ENCODE data around the gene BDKRB2. TPM values are rescaled to one million over a fixed set of nuclear protein-coding genes. Genes with fewer than 3 reads are reported as not detected.

Gene BDKRB2
- total RNA-seq, 1 experiment from 2014 or later: 0.06 TPM

DNA sequence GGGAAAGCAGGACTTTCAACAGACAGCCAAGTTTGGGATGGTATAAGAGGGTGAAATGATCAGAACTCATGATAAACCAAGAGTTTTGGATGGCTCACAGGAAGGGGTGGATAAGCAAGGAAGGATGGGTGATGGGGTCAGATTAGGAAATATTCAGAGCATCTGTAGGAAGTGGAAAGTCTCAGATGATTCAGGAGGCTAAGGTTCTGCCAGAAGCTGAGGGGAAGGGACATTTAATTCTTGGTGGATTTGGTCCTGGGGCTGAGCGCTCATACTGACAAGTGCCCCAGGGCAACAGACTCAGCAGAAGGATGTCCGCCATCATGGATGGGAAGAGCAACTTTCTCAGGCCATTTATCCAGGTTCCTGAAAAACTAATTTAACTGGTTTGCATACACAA lies 28.4 kb upstream of the BDKRB2 start:
- DNase-seq (ENCODE audit: low read depth): no peak

DNA sequence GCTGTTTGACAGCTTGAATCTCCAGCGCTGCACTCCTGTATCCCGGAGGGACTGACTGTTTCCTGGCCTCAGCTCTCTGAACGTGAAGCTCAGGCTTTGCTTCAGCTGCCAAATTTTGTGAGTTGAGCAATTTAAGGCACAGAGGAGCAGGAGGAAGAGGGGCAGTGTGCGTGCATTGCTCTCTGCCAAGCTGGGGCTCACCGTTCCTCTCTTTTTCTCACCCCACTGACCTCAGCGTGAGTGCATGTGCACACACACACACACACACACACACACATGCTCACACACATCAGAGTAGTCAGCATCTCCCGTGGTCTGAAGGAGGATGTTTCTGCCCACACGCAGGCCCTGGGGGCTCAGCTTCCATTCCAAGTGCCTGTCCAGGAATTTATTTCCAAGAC lies 27.8 kb upstream of the BDKRB2 start:
- peak; percentile 7 for DNase-seq (ENCODE audit: low read depth)

DNA sequence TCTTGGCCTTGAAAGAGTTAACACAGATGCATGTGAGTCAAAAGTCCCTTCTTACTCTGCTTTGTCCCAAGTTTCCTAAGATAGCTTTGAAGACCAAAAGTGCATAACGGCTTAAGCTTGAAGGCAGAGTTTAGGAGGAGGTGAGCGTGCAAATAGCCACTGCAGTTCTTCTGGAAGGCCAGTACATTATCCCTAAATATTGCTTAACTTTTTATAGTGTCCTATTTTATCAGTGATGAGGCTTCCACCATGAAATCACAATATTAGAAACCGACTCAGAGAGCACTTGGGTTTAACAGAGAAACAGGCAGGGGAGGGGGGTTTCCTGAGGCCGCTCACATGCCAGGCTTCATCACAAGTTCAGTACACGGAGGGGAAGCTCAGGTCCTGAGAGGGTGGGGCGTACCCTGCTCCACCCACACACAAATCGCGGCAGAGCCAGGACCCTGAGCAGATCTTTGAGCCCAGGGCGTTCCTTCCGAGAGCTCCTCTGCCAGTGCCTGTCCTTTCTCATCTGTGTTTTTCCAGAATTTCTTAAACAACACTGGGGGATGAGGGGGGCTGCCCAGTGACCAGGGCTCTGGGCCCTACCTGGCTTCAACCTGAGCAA lies 26.8 kb upstream of the BDKRB2 start:
- no peak for DNase-seq (ENCODE audit: low read depth)

GRCh38 chr14:96178461-96179321 lies 25.9 kb upstream of the BDKRB2 start:
- no peak for DNase-seq (ENCODE audit: low read depth)

GRCh38 chr14:96180043-96180874 lies 24.4 kb upstream of the BDKRB2 start:
- DNase-seq (ENCODE audit: low read depth): no peak

- DNase-seq (ENCODE audit: low read depth): no peak
Observed at GRCh38 chr14:96181186-96182056, 23.2 kb upstream of the BDKRB2 start.

DNA sequence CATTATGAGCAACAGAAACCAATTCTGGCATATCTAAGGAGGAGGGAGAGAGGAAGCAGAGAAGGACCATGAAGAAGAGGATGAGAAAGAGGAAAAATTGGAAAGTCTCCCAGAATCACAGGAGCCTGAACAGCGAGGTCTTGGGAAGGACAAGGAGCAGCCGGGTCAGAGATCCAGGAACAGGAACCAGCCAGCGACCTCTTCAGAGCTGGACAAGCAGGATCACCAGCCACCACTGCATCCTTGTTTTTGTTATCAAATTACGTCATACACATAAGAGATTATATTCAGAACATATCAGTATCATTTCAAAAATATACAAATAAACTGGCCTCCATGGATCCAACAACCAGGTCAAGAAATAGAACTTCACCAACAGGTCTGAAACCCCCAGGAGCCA lies 22.1 kb upstream of the BDKRB2 start:
- no peak for DNase-seq (ENCODE audit: low read depth)

- no peak for DNase-seq (ENCODE audit: low read depth)
Observed at GRCh38 chr14:96184737-96185136, 19.9 kb upstream of the BDKRB2 start.

DNA sequence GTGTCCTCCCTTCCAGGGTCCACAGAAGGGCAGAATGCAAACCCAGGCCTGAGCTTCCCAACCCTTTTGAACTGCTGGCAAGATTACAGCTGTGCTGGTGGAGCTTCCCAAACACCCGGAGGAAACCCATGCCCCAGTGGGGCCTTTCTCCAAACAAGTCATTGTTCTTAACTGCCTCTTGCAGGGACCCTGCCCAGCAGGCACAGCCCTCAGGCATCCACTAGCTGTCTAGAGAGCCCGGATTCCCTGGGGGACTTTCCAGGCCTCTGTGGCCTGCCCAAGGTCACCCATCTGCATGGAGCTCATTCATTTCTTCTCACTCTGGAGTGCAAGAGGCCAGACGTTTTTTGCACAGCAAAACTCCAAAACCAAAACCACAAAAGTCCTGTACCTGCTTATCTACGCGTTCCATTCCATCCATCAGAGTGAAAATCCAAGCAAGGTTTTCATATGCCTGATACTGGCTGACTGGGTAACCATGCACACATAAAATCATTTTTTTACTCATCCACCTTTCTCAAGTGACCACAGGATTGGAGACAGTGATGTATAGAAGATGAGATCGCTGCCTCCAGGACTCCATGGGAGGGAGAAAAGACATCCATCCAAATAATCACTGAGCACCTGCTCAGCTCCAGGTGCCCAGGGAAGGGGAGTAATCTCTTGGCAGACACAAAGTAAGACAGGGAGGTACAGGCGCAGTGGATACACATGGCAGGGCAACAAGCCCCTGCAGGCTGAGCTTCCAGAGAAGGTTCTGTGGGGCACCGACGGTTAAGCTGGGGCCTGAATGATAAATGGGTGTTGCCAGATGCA lies 17.2 kb upstream of the BDKRB2 start:
- no peak for DNase-seq (ENCODE audit: low read depth)

DNA sequence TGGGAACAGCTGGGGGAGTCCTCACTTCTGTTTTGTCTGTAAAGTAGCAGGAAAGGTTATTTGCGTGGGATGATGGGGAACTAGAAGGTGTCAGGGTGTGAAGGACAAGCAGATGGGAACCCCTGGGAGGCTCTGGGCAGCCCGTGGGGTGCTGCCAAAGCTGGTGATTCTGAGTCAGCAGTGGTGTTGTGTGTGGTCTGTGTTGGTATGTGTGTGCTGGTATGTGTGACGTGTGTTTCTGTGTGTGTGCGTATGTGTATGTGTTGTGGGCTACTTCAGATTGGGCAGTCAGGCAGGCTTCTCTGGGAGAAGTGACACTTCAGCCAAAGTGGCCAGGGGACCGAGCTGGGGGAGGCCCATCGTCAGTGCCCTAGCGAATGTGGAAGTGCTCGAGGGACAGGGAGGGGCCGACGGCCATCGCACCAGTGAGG lies 15.3 kb upstream of the BDKRB2 start:
- peak; percentile 30 for DNase-seq (ENCODE audit: low read depth)

DNA sequence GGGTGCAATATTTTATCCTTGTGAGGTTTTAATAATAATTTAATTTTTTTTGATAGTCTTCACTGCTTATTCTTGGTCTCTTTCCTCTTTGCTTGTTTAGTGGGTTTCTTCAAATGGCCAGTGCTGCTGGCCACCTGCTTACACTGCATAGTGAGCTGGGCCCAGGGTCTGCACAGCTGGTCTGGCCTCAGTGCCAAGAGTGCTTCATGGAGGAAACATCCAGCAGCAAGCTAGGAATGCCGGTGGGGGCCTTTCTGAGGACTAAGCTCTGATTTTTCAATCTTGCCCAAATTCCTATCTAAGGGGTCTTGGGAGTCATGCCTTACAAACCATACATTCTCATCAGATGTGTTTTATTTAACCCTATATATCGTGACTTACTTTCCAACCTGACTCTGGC lies 13.3 kb upstream of the BDKRB2 start:
- DNase-seq (ENCODE audit: low read depth): no peak

DNA sequence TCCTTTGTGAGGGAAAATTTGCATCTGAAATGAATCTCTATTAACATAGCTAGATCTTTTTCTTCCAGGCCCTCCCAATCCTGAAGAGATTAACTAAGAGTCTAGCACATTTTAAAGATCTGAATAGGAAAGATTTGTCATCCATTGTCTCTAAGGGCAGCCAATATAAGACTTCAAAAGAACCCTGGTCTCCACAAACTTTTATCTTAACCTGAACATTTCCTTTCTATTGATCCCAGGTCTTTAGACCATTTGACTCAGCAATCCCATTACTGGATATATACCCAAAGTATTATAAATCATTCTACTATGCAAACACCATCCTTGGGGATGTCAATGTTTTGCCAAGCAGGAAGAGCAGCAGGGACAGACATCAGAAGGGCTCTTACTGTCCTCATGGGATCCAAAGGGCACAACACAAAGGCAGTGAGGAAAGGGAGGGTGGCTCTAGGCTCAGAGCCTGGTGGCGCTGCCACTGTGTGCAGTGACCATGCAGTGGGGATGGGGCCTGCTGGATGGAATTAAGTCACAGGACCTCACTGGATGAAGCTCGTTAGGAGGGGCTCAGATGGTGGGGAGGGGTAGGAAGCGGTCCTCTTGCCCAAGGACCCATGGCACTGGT lies 12.7 kb upstream of the BDKRB2 start:
- no peak for DNase-seq (ENCODE audit: low read depth)

DNA sequence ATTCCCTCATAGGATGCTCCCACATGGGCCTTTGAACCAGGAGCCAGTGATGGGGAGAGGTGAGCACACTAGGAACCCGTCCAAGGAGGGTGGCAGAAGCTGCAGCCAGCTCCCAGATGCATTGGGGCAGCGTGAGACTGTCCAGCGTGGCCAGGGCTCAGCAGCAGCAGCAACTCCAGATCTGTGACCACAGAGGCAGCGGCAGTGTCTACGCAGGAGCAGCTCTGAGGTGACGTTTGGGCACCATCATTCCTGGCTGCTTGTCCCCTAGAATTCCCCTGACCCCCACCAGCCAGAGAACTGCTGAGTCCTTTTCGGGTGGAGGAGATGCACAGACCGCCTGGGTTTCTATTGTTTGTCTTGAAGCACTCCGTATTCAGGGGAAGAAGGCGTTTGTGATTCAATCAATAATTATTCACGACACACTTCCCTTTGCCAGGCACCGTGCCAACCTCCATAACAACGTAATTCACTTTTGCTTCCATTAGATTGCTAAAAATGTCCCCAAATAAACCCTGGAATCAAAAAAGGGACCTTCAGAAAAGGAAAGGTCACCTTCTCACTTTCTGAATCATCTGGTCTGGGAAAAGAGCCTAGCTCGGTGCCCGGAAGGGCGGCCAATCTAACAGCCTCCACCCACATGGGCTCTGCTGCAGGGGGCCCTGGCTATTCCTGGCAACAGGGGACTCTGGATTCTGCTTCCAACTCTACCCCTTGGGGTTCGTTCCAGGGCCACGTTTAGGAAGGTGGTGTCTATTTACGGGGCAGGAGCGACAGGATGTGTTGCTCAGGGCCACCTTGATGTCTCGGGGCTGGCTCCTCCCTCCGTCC lies 11.4 kb upstream of the BDKRB2 start:
- DNase-seq (ENCODE audit: low read depth): no peak

GRCh38 chr14:96194262-96194656 lies 10.4 kb upstream of the BDKRB2 start:
- no peak for DNase-seq (ENCODE audit: low read depth)

DNA sequence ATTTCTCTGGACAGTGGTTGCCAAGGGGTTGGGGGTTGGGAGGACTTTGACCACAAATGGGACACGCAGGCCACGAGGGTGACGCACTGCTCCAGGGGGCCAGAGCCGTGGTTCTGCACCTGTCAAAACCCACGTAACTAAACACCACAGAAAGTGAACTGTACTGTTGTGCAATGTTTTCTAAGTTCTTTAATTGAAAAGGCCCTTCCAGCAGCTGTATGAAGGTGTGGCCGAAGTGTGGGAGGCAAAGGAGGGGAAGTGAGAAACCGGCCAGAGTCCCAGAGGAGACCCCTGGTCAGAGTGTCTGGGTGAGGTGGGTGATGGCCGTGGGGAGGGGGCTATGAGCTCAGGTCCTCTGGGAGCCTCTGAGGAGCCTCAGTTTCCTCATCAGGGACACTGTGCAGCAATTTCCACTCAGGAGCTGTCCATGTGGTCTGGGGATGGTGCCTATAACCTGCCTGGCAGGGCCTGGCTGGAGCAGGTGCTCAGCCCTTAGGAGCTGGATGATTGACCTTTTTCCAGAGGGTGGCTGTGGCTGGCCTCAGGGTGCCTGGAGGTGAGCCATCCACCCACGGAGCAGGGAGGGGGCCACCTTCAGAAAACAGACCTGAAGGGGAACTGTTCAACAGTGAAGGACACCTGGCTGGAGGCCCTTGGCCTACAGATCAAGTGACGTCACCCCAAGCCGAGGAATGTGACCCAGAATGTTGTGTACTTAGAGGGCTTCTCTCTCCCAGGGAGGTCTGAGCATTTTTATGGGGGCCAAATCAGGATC lies 9.8 kb upstream of the BDKRB2 start:
- DNase-seq (ENCODE audit: low read depth): peak; percentile 22

GRCh38 chr14:96195441-96196081 lies 9.1 kb upstream of the BDKRB2 start:
- no peak for DNase-seq (ENCODE audit: low read depth)

- no peak for DNase-seq (ENCODE audit: low read depth)
Observed at GRCh38 chr14:96197163-96197852, 7.3 kb upstream of the BDKRB2 start.
